BLaER1 treated with 17β-estradiol and CSF1 and Interleukin-3, amounts not matched to agents 10 nM and 100 nM (cell line): ENCODE results near the gene DNAH8.
"Not testable (repeated sequence)": the region's sequence is repeated elsewhere in the genome, so short reads cannot be mapped to it uniquely, and the experiment has no call there.

ENCODE experiments used
- H3K27ac ChIP-seq, 11 experiments: shearing (Covaris generic); formaldehyde crosslinking; 2 replicates each; pipeline ENCODE4 v1.8.1; 2022
- H3K27me3 ChIP-seq, 11 experiments: shearing (Covaris generic); formaldehyde crosslinking; 2 replicates each; pipeline ENCODE4 v1.8.1; 2022
- H3K36me3 ChIP-seq, 11 experiments: shearing (Covaris generic); formaldehyde crosslinking; 2 replicates each; pipeline ENCODE4 v1.8.1; 2022
- H3K4me1 ChIP-seq, 10 experiments: shearing (Covaris generic); formaldehyde crosslinking; 2 replicates each; pipeline ENCODE4 v1.8.1; 2022
- H3K4me2 ChIP-seq, 11 experiments: shearing (Covaris generic); formaldehyde crosslinking; 2 replicates each; pipeline ENCODE4 v1.8.1; 2022
- H3K4me3 ChIP-seq, 10 experiments: shearing (Covaris generic); formaldehyde crosslinking; 2 replicates each; pipeline ENCODE4 v1.8.1; 2022
- H3K9ac ChIP-seq, 11 experiments: shearing (Covaris generic); formaldehyde crosslinking; 2 replicates each; pipeline ENCODE4 v1.8.1; 2022
- H3K9me3 ChIP-seq, 11 experiments: shearing (Covaris generic); formaldehyde crosslinking; replicated peaks in 1 of 11; 2 replicates each; pipeline ENCODE4 v1.8.1; 2022
- H4K20me1 ChIP-seq, 11 experiments: shearing (Covaris generic); formaldehyde crosslinking; 2 replicates each; pipeline ENCODE4 v1.8.1; 2022
- Cebpa-rat ChIP-seq, 11 experiments: shearing (Covaris generic); IDR thresholded peaks; 2 replicates each; pipeline ENCODE4 v1.8.1; 2022

Gene DNAH8

DNA sequence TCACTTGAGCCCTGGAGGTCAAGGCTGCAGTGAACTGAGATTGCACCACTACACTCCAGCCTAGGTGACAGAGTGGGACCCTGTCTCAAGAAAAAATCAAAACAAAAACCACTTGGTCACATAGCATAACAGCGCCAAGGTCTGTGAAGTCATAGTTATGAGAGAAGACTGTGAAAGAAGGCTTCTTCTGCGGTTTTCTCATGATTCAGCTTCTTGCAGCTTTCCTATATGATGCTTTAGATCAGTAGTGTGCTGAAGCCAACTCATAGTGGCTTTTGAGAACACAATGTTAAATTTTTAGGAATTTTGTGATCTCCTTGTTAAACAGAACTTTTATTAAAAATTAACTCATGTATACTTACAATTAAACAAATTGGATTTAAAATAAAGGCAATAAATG is 197.3 kb downstream of the DNAH8 start:
- Histone ChIP-seq H3K4me3 (no peak overlapping the region), H3K9me3 (no peaks in the 10 kb centered on the region), H3K36me3 (no peaks in the 10 kb centered on the region), H4K20me1 (no peaks in the 10 kb centered on the region), H3K27me3 (no peaks in the 10 kb centered on the region), H3K9ac (no peak overlapping the region), H3K27ac (no peak overlapping the region), H3K4me2 (no peak overlapping the region), H3K4me1 (peaks cover 0 to 13% (median 8%) of the 10 kb centered on the region in 10 experiments; a peak in 12 of 20 replicates)
- no peak for TF ChIP-seq Cebpa-rat (IDR thresholded peaks at IDR 0.05)

DNA sequence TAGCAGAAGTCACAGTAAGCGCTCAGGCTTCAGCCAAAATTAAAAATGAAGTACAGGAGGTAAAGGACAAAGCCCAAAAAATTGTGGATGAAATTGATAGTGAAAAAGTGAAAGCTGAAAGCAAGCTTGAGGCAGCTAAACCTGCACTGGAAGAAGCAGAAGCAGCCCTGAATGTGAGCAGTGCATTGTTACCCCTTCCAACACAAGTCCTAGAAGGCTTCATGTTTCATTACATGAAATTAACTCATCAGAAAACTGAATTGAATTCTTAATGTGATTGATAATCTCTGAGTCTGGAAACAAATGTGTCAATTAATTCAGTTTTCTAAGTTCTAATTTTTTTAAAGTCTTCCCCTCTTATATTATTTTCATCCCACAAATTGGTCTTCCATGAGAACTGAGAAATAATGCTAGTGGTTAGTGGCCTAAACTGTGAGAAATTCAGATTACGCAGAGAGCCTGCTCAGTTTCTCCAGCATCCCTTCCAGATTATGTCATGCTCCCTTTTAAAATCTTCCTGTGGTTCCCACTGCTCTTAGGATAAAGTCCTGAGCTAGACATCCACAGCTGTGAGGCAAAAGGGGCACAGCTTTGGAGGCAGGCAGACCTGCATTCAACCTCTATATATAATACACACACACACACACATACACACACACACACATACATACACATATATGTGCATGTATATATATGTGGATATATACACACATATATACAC is 200.3 kb downstream of the DNAH8 start:
- Histone ChIP-seq H3K36me3 (no peaks in the 10 kb centered on the region), H3K27ac (no peak overlapping the region), H3K9me3 (no peaks in the 10 kb centered on the region), H3K4me3 (no peak overlapping the region), H3K4me1 (no peaks in the 10 kb centered on the region), H3K4me2 (no peak overlapping the region), H3K27me3 (no peaks in the 10 kb centered on the region), H4K20me1 (no peaks in the 10 kb centered on the region), H3K9ac (no peak overlapping the region)
- no peak for TF ChIP-seq Cebpa-rat (IDR thresholded peaks at IDR 0.05)

DNA sequence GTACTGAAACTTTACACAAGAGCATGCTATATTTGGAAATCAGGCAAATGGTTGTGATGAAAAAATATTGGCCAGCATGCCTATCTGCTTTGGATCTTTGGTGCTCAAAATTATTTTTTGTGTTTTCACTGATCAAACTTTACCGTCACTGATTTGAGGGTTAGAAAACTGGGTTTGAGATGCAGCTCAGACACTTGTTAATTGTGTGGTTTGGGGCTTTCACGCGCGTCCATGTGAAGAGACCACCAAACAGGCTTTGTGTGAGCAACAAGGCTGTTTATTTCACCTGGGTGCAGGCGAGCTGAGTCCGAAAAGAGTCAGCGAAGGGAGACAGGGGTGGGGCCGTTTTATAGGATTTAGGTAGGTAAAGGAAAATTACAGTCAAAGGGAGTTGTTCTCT is 206.4 kb downstream of the DNAH8 start:
- not testable (repeated sequence) for H3K9ac ChIP-seq, H3K4me1 ChIP-seq, H4K20me1 ChIP-seq

DNA sequence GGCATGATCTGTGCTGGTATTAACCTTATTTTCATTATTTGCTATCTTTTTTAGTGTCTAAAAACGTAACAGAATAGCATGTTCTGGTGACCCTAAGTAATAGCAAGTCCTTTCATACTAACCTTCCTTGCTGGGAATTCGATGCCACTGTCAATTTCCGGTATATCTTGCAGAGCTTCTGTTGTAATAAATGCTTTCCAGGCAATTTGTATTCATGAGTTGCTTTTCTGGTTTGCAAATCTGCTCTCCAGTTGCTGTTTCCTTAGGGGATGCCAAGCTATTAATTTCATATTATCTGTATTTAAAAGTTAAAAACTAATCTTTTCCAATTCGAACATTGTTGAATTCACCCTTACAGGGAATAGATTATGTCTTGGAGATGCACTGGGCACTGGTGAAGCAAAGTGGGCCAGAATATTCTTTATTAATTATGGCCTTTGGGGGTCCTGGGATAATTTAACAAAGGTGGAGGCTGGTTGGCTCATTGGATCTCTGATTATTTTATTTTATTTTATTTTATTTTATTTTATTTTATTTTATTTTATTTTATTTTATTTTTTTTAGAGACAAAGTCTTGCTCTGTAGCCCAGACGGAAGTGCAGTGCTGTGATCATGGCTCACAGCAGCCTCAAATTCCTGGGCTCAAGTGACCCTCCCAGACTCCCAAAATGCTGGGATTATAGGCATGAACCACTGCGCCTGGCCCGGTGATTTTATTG is 209.8 kb downstream of the DNAH8 start:
- TF ChIP-seq Cebpa-rat (IDR thresholded peaks at IDR 0.05): no peak
- no peak overlapping the region for H3K4me3 ChIP-seq
- no peaks in the 10 kb centered on the region for H3K27me3 ChIP-seq
- no peak overlapping the region for H3K9ac ChIP-seq
- H3K4me1 ChIP-seq: no peaks in the 10 kb centered on the region
- H3K36me3 ChIP-seq: no peaks in the 10 kb centered on the region
- H3K9me3 ChIP-seq: no peaks in the 10 kb centered on the region
- H3K27ac ChIP-seq: no peak overlapping the region
- no peak overlapping the region for H3K4me2 ChIP-seq
- H4K20me1 ChIP-seq: no peaks in the 10 kb centered on the region

More for the DNA sequence above, 206.4 kb downstream of the DNAH8 start:
- not testable (repeated sequence) for H3K36me3 ChIP-seq, H3K4me3 ChIP-seq, H3K27ac ChIP-seq, H3K27me3 ChIP-seq, H3K4me2 ChIP-seq, H3K9me3 ChIP-seq

DNA sequence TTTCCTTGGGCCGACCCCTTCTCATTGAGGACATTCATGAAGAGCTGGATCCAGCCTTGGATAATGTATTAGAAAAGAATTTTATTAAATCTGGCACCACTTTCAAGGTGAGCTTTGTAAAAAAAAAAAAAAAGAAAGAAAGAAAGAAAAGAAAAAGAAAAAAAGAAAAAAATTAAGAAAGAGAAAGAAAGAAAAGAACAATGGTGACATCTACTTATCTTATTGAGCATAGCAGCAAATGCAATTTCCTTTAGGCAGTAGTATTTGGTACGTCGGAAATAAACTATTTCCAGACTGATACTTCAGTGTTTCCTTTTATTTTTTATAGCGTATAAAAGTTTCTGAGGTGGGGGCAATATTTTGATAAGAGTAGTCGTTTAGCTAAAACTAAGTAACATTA is 214.4 kb downstream of the DNAH8 start:
- H3K9me3 ChIP-seq: no peaks in the 10 kb centered on the region
- no peak overlapping the region for H3K27ac ChIP-seq
- no peaks in the 10 kb centered on the region for H4K20me1 ChIP-seq
- no peak overlapping the region for H3K9ac ChIP-seq
- H3K4me2 ChIP-seq: no peak overlapping the region
- TF ChIP-seq Cebpa-rat (IDR thresholded peaks at IDR 0.05): no peak
- peaks cover 0 to 6% (median 0%) of the 10 kb centered on the region in 10 experiments; a peak in 4 of 20 replicates for H3K4me1 ChIP-seq
- H3K36me3 ChIP-seq: no peaks in the 10 kb centered on the region
- no peaks in the 10 kb centered on the region for H3K27me3 ChIP-seq
- no peak overlapping the region for H3K4me3 ChIP-seq

DNA sequence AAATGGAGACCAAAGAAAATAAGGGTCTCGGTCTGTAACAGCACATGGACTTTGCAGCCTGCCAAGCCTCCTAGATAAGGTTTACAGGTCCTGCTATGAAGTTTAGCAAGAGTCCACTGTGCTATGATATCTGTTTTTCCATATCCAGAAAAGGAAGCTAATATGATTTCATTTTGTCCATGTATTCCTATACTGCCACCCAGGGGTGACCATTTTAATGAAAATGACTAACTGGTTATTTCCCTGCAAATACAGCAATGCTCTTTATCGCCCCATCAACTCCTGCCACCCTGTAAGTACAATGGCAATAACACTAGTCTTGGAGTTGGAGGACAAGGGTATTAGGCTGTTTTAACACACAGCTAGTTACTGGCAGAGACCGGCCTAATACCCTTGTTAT is 218.3 kb downstream of the DNAH8 start:
- Histone ChIP-seq H3K27ac (no peak overlapping the region), H3K36me3 (no peaks in the 10 kb centered on the region), H3K9ac (no peak overlapping the region), H4K20me1 (no peaks in the 10 kb centered on the region), H3K4me1 (peaks cover 0 to 6% (median 0%) of the 10 kb centered on the region in 10 experiments; a peak in 4 of 20 replicates), H3K9me3 (0 out of 22 replicates have a peak, but pooled peaks cover 0 to 11% (median 0%) of the 10 kb centered on the region in 11 experiments), H3K27me3 (no peaks in the 10 kb centered on the region), H3K4me2 (no peak overlapping the region), H3K4me3 (no peak overlapping the region)
- no peak for TF ChIP-seq Cebpa-rat (IDR thresholded peaks at IDR 0.05)

DNA sequence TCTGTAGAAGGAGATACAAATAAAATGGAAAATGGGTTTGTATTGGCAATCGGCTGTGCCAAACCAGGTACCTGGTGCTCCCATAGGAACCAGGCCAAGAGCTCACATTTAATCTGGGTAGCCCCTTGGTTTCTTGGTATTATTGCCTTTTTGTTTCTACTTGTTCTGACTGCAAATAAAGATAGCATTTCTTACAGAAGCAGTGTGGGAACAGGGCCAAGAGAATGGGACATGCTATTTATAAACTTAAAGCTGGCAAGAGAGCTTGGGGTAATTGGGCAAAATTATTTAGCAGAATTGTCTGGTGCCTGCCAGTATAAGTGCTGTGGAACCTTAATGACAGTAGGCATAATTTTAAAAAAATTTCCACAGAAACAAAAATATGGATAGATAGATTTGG is 219.9 kb downstream of the DNAH8 start:
- Histone ChIP-seq H4K20me1 (no peaks in the 10 kb centered on the region), H3K36me3 (no peaks in the 10 kb centered on the region), H3K27me3 (no peaks in the 10 kb centered on the region), H3K4me3 (no peak overlapping the region), H3K4me1 (peaks cover 0 to 6% (median 0%) of the 10 kb centered on the region in 10 experiments; a peak in 4 of 20 replicates), H3K9me3 (0 out of 22 replicates have a peak, but pooled peaks cover 0 to 11% (median 0%) of the 10 kb centered on the region in 11 experiments), H3K9ac (no peak overlapping the region), H3K27ac (no peak overlapping the region), H3K4me2 (no peak overlapping the region)
- TF ChIP-seq Cebpa-rat (IDR thresholded peaks at IDR 0.05): no peak

DNA sequence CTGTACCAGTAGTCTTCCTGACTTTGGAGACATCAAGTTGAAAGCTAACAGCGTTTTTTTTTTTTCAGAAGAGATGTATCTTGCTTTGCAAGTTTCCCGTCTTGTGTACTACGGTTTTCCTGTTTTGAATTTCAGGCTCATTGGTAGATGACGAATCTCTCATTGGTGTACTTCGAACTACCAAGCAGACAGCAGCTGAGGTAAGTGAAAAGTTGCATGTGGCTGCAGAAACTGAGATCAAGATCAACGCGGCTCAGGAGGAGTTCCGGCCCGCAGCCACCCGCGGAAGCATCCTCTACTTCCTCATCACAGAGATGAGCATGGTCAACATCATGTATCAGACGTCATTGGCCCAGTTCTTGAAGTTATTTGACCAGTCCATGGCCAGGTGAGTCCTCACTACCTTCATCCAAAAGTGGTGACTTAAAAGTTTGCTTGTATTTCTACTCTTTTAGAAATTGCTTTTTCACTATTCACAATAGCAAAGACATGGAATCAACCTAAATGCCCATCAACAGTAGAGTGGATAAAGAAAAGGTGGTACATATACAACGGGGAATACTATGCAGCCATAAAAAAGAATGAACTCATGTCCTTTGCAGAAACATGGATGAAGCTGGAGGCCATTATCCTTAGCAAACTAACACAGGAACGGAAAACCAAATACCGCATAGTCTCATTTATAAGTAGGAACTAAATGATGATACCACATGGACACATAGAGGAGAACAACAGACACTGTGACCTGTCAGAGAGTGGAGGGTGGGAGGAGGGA is 222.9 kb downstream of the DNAH8 start:
- Histone ChIP-seq H3K36me3 (no peaks in the 10 kb centered on the region), H3K27me3 (no peaks in the 10 kb centered on the region), H3K4me2 (no peak overlapping the region), H3K4me3 (no peak overlapping the region), H3K27ac (no peak overlapping the region), H3K4me1 (peaks cover 0 to 3% (median 0%) of the 10 kb centered on the region in 10 experiments; a peak in 4 of 20 replicates), H4K20me1 (no peaks in the 10 kb centered on the region), H3K9ac (no peak overlapping the region), H3K9me3 (0 out of 22 replicates have a peak, but pooled peaks cover 0 to 11% (median 0%) of the 10 kb centered on the region in 11 experiments)
- TF ChIP-seq Cebpa-rat (IDR thresholded peaks at IDR 0.05): no peak

DNA sequence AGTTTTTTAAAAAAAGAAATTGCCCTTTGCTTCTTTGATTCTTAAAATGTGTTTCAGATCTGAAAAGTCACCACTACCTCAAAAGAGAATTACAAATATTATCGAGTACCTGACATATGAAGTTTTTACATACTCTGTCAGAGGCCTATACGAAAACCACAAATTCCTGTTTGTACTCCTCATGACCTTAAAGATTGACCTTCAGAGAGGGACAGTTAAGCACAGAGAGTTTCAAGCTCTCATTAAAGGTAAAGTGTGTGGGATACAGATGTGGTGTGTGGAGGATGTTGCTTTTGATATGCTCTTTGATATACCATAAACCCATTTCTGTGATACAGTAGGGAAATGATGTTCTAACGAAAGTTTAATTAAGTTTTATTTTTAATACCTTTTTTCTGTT is 223.6 kb downstream of the DNAH8 start:
- Histone ChIP-seq H4K20me1 (no peaks in the 10 kb centered on the region), H3K4me2 (no peak overlapping the region), H3K9ac (no peak overlapping the region), H3K27me3 (no peaks in the 10 kb centered on the region), H3K4me1 (no peaks in the 10 kb centered on the region), H3K9me3 (0 out of 22 replicates have a peak, but pooled peaks cover 0 to 11% (median 0%) of the 10 kb centered on the region in 11 experiments), H3K4me3 (no peak overlapping the region), H3K36me3 (no peaks in the 10 kb centered on the region), H3K27ac (no peak overlapping the region)
- no peak for TF ChIP-seq Cebpa-rat (IDR thresholded peaks at IDR 0.05)
